ENCODE data around the gene PTPRK.
A peak's percentile ranks its signal among the peaks of the same experiment; 100 is the strongest.

Gene PTPRK

GRCh38 chr6:127976796-127977195, 543.6 kb downstream of the PTPRK start:
- H3K9ac ChIP-seq (ENCODE audit: low read length) = no peak overlapping the region
- no peak for DNase-seq
- H3K4ac ChIP-seq (ENCODE audit: low read depth, low read length) = no peak overlapping the region
- H2BK5ac ChIP-seq (ENCODE audit: low read length) = no peak overlapping the region
- no peak overlapping the region for H3K4me2 ChIP-seq (ENCODE audit: low read length)
- no peak overlapping the region for H2BK120ac ChIP-seq (ENCODE audit: low read depth, low read length)
- H3K4me3 ChIP-seq (ENCODE audit: low read length) = no peak overlapping the region
- H3K27me3 ChIP-seq (ENCODE audit: insufficient read depth, low read length, poor library complexity) = no peaks in the 10 kb centered on the region
- no peak overlapping the region for H3K23ac ChIP-seq (ENCODE audit: low read length)
- WGBS (ENCODE audit: extremely low coverage, insufficient coverage, low lambda C conversion rate) = no CpG with 5 or more reads among the region's 4 CpGs
- H3K36me3 ChIP-seq (ENCODE audit: control insufficient read depth, insufficient read depth, low read length) = no peaks in the 10 kb centered on the region
- H2BK15ac ChIP-seq (replicated peaks; ENCODE audit: low read depth) = no peak overlapping the region
- no peak overlapping the region for H3K56ac ChIP-seq (ENCODE audit: low read length)
- peaks cover 2% of the 10 kb centered on the region for H3K4me1 ChIP-seq (ENCODE audit: control insufficient read depth, low read depth, low read length)
- no peak overlapping the region for H4K8ac ChIP-seq (ENCODE audit: low read depth, low read length)
- no peaks in the 10 kb centered on the region for H3K79me2 ChIP-seq (ENCODE audit: control insufficient read depth, insufficient read depth, low read length)
- H3K27ac ChIP-seq (ENCODE audit: low read depth, low read length) = no peak overlapping the region
- no peak overlapping the region for H3K18ac ChIP-seq (ENCODE audit: low read length)
- no peak overlapping the region for H4K5ac ChIP-seq (ENCODE audit: low read length)
- H3K79me1 ChIP-seq (ENCODE audit: low read length) = no peaks in the 10 kb centered on the region
- H2AK5ac ChIP-seq (ENCODE audit: low read length) = no peak overlapping the region

- no peak overlapping the region for H3K18ac ChIP-seq (ENCODE audit: low read length)
- H3K4me1 ChIP-seq (ENCODE audit: control insufficient read depth, low read depth, low read length) = peaks cover 2% of the 10 kb centered on the region
- H3K9ac ChIP-seq (ENCODE audit: low read length) = no peak overlapping the region
- H3K79me2 ChIP-seq (ENCODE audit: control insufficient read depth, insufficient read depth, low read length) = no peaks in the 10 kb centered on the region
- no peak overlapping the region for H3K23ac ChIP-seq (ENCODE audit: low read length)
- no peaks in the 10 kb centered on the region for H3K27me3 ChIP-seq (ENCODE audit: insufficient read depth, low read length, poor library complexity)
- H4K8ac ChIP-seq (ENCODE audit: low read depth, low read length) = no peak overlapping the region
- H3K27ac ChIP-seq (ENCODE audit: low read depth, low read length) = no peak overlapping the region
- H2AK5ac ChIP-seq (ENCODE audit: low read length) = no peak overlapping the region
- WGBS (ENCODE audit: extremely low coverage, insufficient coverage, low lambda C conversion rate) = no CpG with 5 or more reads among the region's 3 CpGs
- H3K4me3 ChIP-seq (ENCODE audit: low read length) = no peak overlapping the region
- H2BK5ac ChIP-seq (ENCODE audit: low read length) = no peak overlapping the region
- no peak overlapping the region for H3K4ac ChIP-seq (ENCODE audit: low read depth, low read length)
- H3K4me2 ChIP-seq (ENCODE audit: low read length) = no peak overlapping the region
- H3K56ac ChIP-seq (ENCODE audit: low read length) = no peak overlapping the region
- H2BK120ac ChIP-seq (ENCODE audit: low read depth, low read length) = no peak overlapping the region
- no peak overlapping the region for H2BK15ac ChIP-seq (replicated peaks; ENCODE audit: low read depth)
- no peak overlapping the region for H4K5ac ChIP-seq (ENCODE audit: low read length)
- H3K79me1 ChIP-seq (ENCODE audit: low read length) = no peaks in the 10 kb centered on the region
- no peaks in the 10 kb centered on the region for H3K36me3 ChIP-seq (ENCODE audit: control insufficient read depth, insufficient read depth, low read length)
- DNase-seq = no peak
These were observed 544.3 kb downstream of the PTPRK start for GRCh38 chr6:127976111-127976510.

GRCh38 chr6:127972815-127973214, 547.6 kb downstream of the PTPRK start:
- no peak overlapping the region for H2BK5ac ChIP-seq (ENCODE audit: low read length)
- no peak overlapping the region for H3K27ac ChIP-seq (ENCODE audit: low read depth, low read length)
- H3K56ac ChIP-seq (ENCODE audit: low read length) = no peak overlapping the region
- no peak overlapping the region for H2BK120ac ChIP-seq (ENCODE audit: low read depth, low read length)
- no peaks in the 10 kb centered on the region for H3K79me1 ChIP-seq (ENCODE audit: low read length)
- WGBS (ENCODE audit: extremely low coverage, insufficient coverage, low lambda C conversion rate) = no CpG with 5 or more reads among the region's 8 CpGs
- no peak for DNase-seq
- H3K18ac ChIP-seq (ENCODE audit: low read length) = no peak overlapping the region
- no peaks in the 10 kb centered on the region for H3K27me3 ChIP-seq (ENCODE audit: insufficient read depth, low read length, poor library complexity)
- H3K36me3 ChIP-seq (ENCODE audit: control insufficient read depth, insufficient read depth, low read length) = no peaks in the 10 kb centered on the region
- no peaks in the 10 kb centered on the region for H3K4me1 ChIP-seq (ENCODE audit: control insufficient read depth, low read depth, low read length)
- H4K8ac ChIP-seq (ENCODE audit: low read depth, low read length) = no peak overlapping the region
- no peak overlapping the region for H3K4me3 ChIP-seq (ENCODE audit: low read length)
- no peak overlapping the region for H3K9ac ChIP-seq (ENCODE audit: low read length)
- H4K5ac ChIP-seq (ENCODE audit: low read length) = no peak overlapping the region
- no peak overlapping the region for H2BK15ac ChIP-seq (replicated peaks; ENCODE audit: low read depth)
- H3K23ac ChIP-seq (ENCODE audit: low read length) = no peak overlapping the region
- H3K4ac ChIP-seq (ENCODE audit: low read depth, low read length) = no peak overlapping the region
- H2AK5ac ChIP-seq (ENCODE audit: low read length) = no peak overlapping the region
- H3K4me2 ChIP-seq (ENCODE audit: low read length) = no peak overlapping the region
- no peaks in the 10 kb centered on the region for H3K79me2 ChIP-seq (ENCODE audit: control insufficient read depth, insufficient read depth, low read length)

DNA sequence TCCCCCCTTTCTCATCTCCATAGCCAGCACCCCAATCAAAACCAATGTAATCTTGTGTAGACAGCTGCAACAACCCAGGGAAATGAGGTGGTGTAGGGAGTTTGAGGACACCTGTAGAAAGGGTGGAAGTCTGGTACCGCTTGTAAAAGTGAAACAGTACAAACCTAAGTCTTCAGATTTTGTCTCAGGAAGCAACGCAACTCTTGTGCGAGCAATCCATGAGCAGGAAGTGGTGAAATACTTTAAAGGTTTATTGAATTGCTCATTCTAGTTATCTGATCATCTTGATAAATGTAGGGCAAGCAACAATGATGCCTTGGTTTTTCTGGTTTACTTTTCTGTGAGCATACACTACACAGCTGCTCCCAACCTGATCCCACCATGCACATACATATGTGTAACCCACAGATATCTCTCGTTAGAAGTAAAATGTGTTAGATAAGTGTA, 548.4 kb downstream of the PTPRK start:
- Histone ChIP-seq H4K8ac (ENCODE audit: low read depth, low read length) (no peak overlapping the region), H4K5ac (ENCODE audit: low read length) (no peak overlapping the region), H3K36me3 (ENCODE audit: control insufficient read depth, insufficient read depth, low read length) (no peaks in the 10 kb centered on the region), H3K4me1 (ENCODE audit: control insufficient read depth, low read depth, low read length) (no peaks in the 10 kb centered on the region), H3K27me3 (ENCODE audit: insufficient read depth, low read length, poor library complexity) (no peaks in the 10 kb centered on the region), H3K4me3 (ENCODE audit: low read length) (no peak overlapping the region), H2AK5ac (ENCODE audit: low read length) (no peak overlapping the region), H2BK120ac (ENCODE audit: low read depth, low read length) (no peak overlapping the region), H3K27ac (ENCODE audit: low read depth, low read length) (no peak overlapping the region), H3K56ac (ENCODE audit: low read length) (no peak overlapping the region), H3K79me1 (ENCODE audit: low read length) (no peaks in the 10 kb centered on the region), H3K4me2 (ENCODE audit: low read length) (no peak overlapping the region), H3K4ac (ENCODE audit: low read depth, low read length) (no peak overlapping the region), H3K9ac (ENCODE audit: low read length) (no peak overlapping the region), H3K79me2 (ENCODE audit: control insufficient read depth, insufficient read depth, low read length) (no peaks in the 10 kb centered on the region), H3K18ac (ENCODE audit: low read length) (no peak overlapping the region), H3K23ac (ENCODE audit: low read length) (no peak overlapping the region), H2BK5ac (ENCODE audit: low read length) (no peak overlapping the region), H2BK15ac (replicated peaks; ENCODE audit: low read depth) (no peak overlapping the region)
- no CpG with 5 or more reads among the region's 4 CpGs for WGBS (ENCODE audit: extremely low coverage, insufficient coverage, low lambda C conversion rate)
- peak; percentile 64 for DNase-seq

GRCh38 chr6:127971386-127971785, 549.0 kb downstream of the PTPRK start:
- WGBS (ENCODE audit: extremely low coverage, insufficient coverage, low lambda C conversion rate) = no CpG with 5 or more reads among the region's 2 CpGs
- Histone ChIP-seq H3K56ac (ENCODE audit: low read length) (no peak overlapping the region), H3K18ac (ENCODE audit: low read length) (no peak overlapping the region), H3K4me1 (ENCODE audit: control insufficient read depth, low read depth, low read length) (no peaks in the 10 kb centered on the region), H3K9ac (ENCODE audit: low read length) (no peak overlapping the region), H3K27me3 (ENCODE audit: insufficient read depth, low read length, poor library complexity) (no peaks in the 10 kb centered on the region), H4K5ac (ENCODE audit: low read length) (no peak overlapping the region), H3K23ac (ENCODE audit: low read length) (no peak overlapping the region), H4K8ac (ENCODE audit: low read depth, low read length) (no peak overlapping the region), H3K27ac (ENCODE audit: low read depth, low read length) (no peak overlapping the region), H3K36me3 (ENCODE audit: control insufficient read depth, insufficient read depth, low read length) (no peaks in the 10 kb centered on the region), H3K79me1 (ENCODE audit: low read length) (no peaks in the 10 kb centered on the region), H2BK120ac (ENCODE audit: low read depth, low read length) (no peak overlapping the region), H3K4me3 (ENCODE audit: low read length) (no peak overlapping the region), H2BK15ac (replicated peaks; ENCODE audit: low read depth) (no peak overlapping the region), H2BK5ac (ENCODE audit: low read length) (no peak overlapping the region), H3K79me2 (ENCODE audit: control insufficient read depth, insufficient read depth, low read length) (no peaks in the 10 kb centered on the region), H2AK5ac (ENCODE audit: low read length) (no peak overlapping the region), H3K4me2 (ENCODE audit: low read length) (no peak overlapping the region), H3K4ac (ENCODE audit: low read depth, low read length) (no peak overlapping the region)
- no peak for DNase-seq

DNA sequence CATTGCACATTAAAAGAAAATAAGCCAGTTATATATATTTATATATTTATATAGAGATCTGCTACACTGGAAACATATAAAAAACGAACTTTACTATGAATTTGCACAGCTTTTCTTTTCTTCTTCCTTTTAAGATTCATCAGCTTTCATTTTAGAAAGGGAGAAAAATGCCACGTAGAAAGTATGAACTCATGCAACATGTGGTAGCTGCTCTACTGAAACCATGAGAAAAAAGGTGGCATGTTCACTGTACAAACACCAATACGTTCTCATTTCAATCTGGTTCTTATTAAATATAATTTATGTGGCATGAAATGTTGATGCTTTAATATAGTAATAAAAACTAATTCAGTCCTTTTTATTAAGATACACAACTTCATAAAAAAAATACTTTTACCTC, 550.7 kb downstream of the PTPRK start:
- Histone ChIP-seq H3K27me3 (ENCODE audit: insufficient read depth, low read length, poor library complexity) (no peaks in the 10 kb centered on the region), H3K9ac (ENCODE audit: low read length) (no peak overlapping the region), H3K79me2 (ENCODE audit: control insufficient read depth, insufficient read depth, low read length) (no peaks in the 10 kb centered on the region), H3K18ac (ENCODE audit: low read length) (no peak overlapping the region), H3K4me3 (ENCODE audit: low read length) (no peak overlapping the region), H2BK15ac (replicated peaks; ENCODE audit: low read depth) (no peak overlapping the region), H4K5ac (ENCODE audit: low read length) (no peak overlapping the region), H2BK120ac (ENCODE audit: low read depth, low read length) (no peak overlapping the region), H3K36me3 (ENCODE audit: control insufficient read depth, insufficient read depth, low read length) (no peaks in the 10 kb centered on the region), H2AK5ac (ENCODE audit: low read length) (no peak overlapping the region), H3K23ac (ENCODE audit: low read length) (no peak overlapping the region), H3K4me2 (ENCODE audit: low read length) (no peak overlapping the region), H3K4me1 (ENCODE audit: control insufficient read depth, low read depth, low read length) (no peaks in the 10 kb centered on the region), H2BK5ac (ENCODE audit: low read length) (no peak overlapping the region), H4K8ac (ENCODE audit: low read depth, low read length) (no peak overlapping the region), H3K56ac (ENCODE audit: low read length) (no peak overlapping the region), H3K79me1 (ENCODE audit: low read length) (no peaks in the 10 kb centered on the region), H3K4ac (ENCODE audit: low read depth, low read length) (no peak overlapping the region), H3K27ac (ENCODE audit: low read depth, low read length) (no peak overlapping the region)
- no CpG with 5 or more reads among the region's 3 CpGs for WGBS (ENCODE audit: extremely low coverage, insufficient coverage, low lambda C conversion rate)
- DNase-seq = no peak

Data from mesendoderm (in vitro differentiated cells).